Renal pelvis (tissue), 12 donors: ENCODE results near the gene TXLNA. TPM values are rescaled to one million over a fixed set of nuclear protein-coding genes. Genes with fewer than 3 reads are reported as not detected.
A peak's percentile ranks its signal among the peaks of the same experiment; 100 is the strongest.
"Not testable (repeated sequence)": the region's sequence is repeated elsewhere in the genome, so short reads cannot be mapped to it uniquely, and the experiment has no call there.

Experiments
- DNase-seq: peaks from one replicate; pipeline ENCODE4 v3.0.0-alpha.2; 2013
- long read RNA-seq, 16 experiments: transcript quantifications; one replicate each; lab custom pipeline, GENCODE V29; 2026
- polyA plus RNA-seq, 3 donors: library from polyadenylated mRNA; unstranded; fragments of 120-200 nt; gene quantifications; one replicate each; pipeline ENCODE4 v1.2.1, GENCODE V29; 2013; ENCODE audit not compliant: insufficient read length in 3 of 3

The TXLNA gene
- 10 to 100 TPM; 48.9 to 51.0 (median 49.2) TPM for polyA plus RNA-seq
- long read RNA-seq, donor 1, full-length matches to known transcripts, result 3 of 3 reads
- long read RNA-seq, donor 1, partial matches to known transcripts, result 0 of 3 reads
- long read RNA-seq, donor 1, other reads (novel, unspliced or antisense), result 0 of 3 reads
- long read RNA-seq, donor 2, full-length matches to known transcripts, result 10 of 15 reads
- long read RNA-seq, donor 2, partial matches to known transcripts, result 5 of 15 reads
- long read RNA-seq, donor 2, other reads (novel, unspliced or antisense), result 0 of 15 reads
- long read RNA-seq, donor 3, full-length matches to known transcripts, result 7 of 7 reads
- long read RNA-seq, donor 3, partial matches to known transcripts, result 0 of 7 reads
- long read RNA-seq, donor 3, other reads (novel, unspliced or antisense), result 0 of 7 reads
- long read RNA-seq, donor 4, full-length matches to known transcripts, result 2 of 2 reads
- long read RNA-seq, donor 4, partial matches to known transcripts, result 0 of 2 reads
- long read RNA-seq, donor 4, other reads (novel, unspliced or antisense), result 0 of 2 reads
- long read RNA-seq, donor 5, result 0 reads
- long read RNA-seq, donor 6, full-length matches to known transcripts, result 5 of 30 reads
- long read RNA-seq, donor 6, partial matches to known transcripts, result 25 of 30 reads
- long read RNA-seq, donor 6, other reads (novel, unspliced or antisense), result 0 of 30 reads
- long read RNA-seq, donor 7, full-length matches to known transcripts, result 6 of 6 reads
- long read RNA-seq, donor 7, partial matches to known transcripts, result 0 of 6 reads
- long read RNA-seq, donor 7, other reads (novel, unspliced or antisense), result 0 of 6 reads
- long read RNA-seq, donor 8, full-length matches to known transcripts, result 2 of 2 reads
- long read RNA-seq, donor 8, partial matches to known transcripts, result 0 of 2 reads
- long read RNA-seq, donor 8, other reads (novel, unspliced or antisense), result 0 of 2 reads
- long read RNA-seq, donor 9, full-length matches to known transcripts, result 7 of 7 reads
- long read RNA-seq, donor 9, partial matches to known transcripts, result 0 of 7 reads
- long read RNA-seq, donor 9, other reads (novel, unspliced or antisense), result 0 of 7 reads
- long read RNA-seq, donor 10, full-length matches to known transcripts, result 3 of 3 reads
- long read RNA-seq, donor 10, partial matches to known transcripts, result 0 of 3 reads
- long read RNA-seq, donor 10, other reads (novel, unspliced or antisense), result 0 of 3 reads
- long read RNA-seq, donor 11, full-length matches to known transcripts, result 3 of 3 reads
- long read RNA-seq, donor 11, partial matches to known transcripts, result 0 of 3 reads
- long read RNA-seq, donor 11, other reads (novel, unspliced or antisense), result 0 of 3 reads
- long read RNA-seq, donor 12, full-length matches to known transcripts, result 2 of 2 reads
- long read RNA-seq, donor 12, partial matches to known transcripts, result 0 of 2 reads
- long read RNA-seq, donor 12, other reads (novel, unspliced or antisense), result 0 of 2 reads
- long read RNA-seq, donor 13, full-length matches to known transcripts, result 1 of 1 reads
- long read RNA-seq, donor 13, partial matches to known transcripts, result 0 of 1 reads
- long read RNA-seq, donor 13, other reads (novel, unspliced or antisense), result 0 of 1 reads
- long read RNA-seq, donor 14, result 0 reads
- long read RNA-seq, donor 15, full-length matches to known transcripts, result 9 of 9 reads
- long read RNA-seq, donor 15, partial matches to known transcripts, result 0 of 9 reads
- long read RNA-seq, donor 15, other reads (novel, unspliced or antisense), result 0 of 9 reads
- long read RNA-seq, donor 16, full-length matches to known transcripts, result 4 of 4 reads
- long read RNA-seq, donor 16, partial matches to known transcripts, result 0 of 4 reads
- long read RNA-seq, donor 16, other reads (novel, unspliced or antisense), result 0 of 4 reads

DNA sequence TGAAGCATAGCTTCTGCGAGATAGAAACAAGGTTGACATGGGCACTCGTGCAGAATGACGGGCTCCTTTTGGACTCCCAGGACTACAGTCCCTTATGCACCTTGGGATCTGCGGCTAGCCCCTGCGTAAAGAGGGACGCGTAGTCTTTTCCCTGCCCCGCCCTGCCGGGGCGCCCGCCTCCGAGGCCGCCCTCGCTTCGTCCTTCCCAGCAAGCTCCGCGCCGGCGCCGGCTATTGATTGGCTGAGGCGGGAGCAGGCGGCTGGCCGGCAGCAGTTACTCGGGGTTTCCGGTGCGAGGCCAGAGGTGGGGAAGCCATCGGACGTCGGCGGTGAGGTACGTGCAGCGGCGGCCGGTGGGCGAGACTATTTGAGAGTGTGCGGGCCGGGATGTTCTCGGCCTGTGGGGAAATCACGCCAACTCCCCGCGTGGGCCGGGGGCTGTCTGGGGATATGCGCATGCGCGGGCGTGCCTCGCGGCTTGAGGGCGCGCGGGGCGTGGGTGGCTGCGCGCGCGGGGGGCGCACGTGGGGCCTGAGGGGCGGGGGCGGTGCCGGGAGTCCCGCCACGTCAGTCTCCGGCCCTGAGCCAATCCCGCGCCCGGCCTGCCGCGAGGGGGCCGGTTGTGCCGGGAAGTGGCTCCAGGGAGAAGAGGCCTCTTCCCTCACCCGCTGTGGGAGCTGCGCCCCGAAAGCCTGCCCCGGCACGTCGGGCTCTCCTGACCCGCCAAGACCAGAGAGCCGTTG is at the start of gene TXLNA:
Gene TXLNA, plus strand, starts transcription at position 233 of the 743 bp plus-strand sequence. CDS start 671 bp downstream, outside the sequence.
- peak; percentile 93 for DNase-seq

GRCh38 chr1:32133950-32134280 is 45.6 kb upstream of the TXLNA start:
- not testable (repeated sequence) for DNase-seq

DNA sequence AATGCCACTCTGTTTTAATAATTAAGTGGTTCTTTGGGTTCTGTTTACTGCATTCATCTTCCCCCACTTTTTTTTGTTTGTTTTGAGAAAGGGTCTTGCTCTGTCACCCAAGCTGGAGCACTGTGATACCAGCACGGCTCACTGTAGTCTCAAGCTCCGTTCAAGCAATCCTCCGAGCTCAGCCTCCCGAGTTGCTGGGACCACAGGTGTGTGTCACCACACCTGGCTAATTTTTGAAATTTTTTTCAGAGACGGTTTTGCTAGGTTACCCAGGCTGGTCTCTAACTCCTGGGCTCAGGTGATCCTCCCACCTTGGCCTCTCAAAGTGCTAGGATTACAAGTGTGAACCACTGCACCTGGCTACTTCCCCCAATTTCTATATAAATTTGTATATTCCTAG is 42.4 kb upstream of the TXLNA start:
- DNase-seq, result no peak

GRCh38 chr1:32138965-32139364 is 40.5 kb upstream of the TXLNA start:
- no peak for DNase-seq

DNA sequence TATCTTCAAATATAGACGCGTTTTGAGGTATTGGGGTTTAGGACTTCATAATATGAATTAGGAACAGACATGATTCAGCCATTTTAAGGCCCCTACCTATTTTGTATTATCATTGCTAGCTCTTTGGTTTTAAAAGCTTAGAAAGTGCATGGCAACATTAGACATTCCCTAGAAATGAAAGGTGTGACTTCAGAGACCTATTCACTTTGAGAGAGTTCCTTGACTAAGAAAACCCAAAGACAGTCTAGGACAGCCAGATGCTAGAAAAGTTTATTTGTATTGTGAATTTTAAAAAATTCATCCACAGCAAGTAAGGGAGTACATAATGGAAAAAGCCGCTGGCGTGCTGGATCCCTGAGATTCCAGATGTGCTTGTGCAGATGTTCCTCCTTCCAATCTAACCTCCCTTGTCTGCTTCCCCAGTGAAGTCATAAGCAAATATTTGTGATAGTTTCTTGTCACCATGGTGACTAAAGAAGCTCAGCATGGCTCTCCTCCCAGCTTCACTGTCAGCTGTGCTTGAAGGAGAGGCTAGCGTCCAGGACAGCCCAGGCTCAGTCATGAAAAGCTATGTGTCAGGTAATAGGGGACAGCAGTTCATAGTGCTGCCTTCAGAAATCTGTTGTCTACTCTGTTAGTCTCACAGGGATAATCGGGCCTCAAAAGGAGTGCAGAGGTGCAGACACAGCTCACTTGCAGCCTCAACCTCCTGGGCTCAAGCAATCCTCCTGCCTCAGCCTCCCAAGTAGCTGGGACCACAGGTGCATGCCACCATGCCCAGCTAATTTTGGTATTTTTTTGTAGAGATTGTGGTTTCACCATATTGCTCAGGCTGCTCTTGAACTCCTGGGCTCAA is 36.8 kb upstream of the TXLNA start:
- peak; percentile 61 for DNase-seq

- not testable (repeated sequence) for DNase-seq
These were observed 36.2 kb upstream of the TXLNA start for GRCh38 chr1:32143302-32143695.

GRCh38 chr1:32144033-32144432 is 35.4 kb upstream of the TXLNA start:
- no peak for DNase-seq

DNA sequence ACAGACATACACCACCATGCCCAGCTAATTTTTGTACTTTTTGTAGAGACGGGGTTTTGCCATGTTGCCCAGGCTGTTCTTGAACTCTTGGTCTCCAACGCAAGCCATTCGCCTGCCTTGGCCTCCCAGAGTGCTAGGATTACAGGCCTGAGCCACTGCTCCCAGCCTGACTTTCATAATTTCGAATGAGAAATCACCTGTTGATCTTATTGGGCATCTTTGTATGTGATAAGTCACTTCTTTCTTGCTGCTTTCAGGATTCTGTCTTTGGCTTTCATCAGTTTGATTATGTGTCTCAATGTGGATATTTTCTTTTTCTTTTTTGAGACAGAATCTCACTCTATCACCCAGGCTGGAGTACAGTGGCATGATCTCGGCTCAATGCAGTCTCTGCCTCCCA is 31.7 kb upstream of the TXLNA start:
- DNase-seq, result not testable (repeated sequence)

- peak; percentile 4 for DNase-seq
These were observed 28.6 kb upstream of the TXLNA start for GRCh38 chr1:32150847-32151246.

DNA sequence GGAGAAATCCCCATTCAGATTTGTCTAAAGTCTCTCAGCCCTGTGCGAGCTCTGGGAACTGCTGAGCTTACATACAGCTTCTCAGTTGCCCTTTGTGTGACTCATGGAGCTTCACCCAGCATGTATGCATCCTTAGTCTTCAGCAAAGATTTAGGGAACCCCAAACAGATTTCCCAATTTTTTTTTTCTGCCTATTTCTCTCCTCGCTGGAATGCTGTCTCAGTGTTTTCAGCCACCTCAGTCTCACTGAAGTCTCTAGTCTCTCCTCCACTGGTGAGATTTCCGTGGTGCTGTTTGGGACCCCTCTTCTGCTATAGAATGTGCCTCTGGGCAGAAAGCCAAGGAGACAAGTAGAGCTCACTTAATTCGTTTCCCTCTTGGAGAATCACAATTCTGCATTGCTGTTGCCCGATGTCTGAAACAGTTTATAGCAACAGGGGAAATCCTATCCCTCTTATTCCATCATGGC is 28.1 kb upstream of the TXLNA start:
- DNase-seq, result peak; percentile 36

DNA sequence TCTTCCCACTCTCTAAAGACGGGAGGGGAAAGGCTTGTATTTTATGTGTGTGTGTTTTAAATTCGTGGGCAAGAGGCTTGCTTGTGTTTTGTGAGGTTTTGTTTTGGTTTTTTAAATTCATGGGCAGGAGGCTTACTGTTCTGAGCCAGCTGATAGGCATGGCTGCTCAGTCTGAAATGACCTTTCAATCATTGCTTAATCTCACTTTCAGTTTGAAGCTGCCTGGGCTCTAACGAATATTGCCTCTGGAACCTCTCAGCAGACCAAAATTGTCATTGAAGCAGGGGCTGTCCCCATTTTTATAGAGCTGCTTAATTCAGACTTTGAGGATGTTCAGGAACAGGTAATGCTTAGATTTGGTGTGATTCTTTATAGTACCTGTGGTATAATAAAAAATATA is 20.3 kb upstream of the TXLNA start:
- no peak for DNase-seq

GRCh38 chr1:32163405-32163804 is 16.1 kb upstream of the TXLNA start:
- DNase-seq, result no peak

DNA sequence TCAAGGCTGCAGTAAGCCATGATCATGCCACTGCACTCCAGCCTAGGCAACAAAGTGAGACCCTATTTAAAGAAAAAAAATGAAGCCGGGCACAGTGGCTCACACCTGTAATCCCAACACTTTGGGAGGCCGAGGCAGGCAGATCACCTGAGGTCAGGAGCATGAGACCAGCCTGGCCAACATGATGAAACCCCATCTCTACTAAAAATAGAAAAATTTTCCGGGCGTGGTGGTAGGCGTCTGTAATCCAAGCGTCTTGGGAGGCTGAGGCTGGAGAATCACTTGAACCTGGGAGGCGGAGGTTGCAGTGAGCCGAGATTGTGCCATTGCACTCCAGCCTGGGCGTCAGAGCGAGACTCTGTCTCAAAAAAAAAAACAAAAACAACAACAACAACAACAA is 13.8 kb upstream of the TXLNA start:
- not testable (repeated sequence) for DNase-seq

- DNase-seq, result no peak
These were observed 8.5 kb upstream of the TXLNA start for GRCh38 chr1:32170991-32171390.

DNA sequence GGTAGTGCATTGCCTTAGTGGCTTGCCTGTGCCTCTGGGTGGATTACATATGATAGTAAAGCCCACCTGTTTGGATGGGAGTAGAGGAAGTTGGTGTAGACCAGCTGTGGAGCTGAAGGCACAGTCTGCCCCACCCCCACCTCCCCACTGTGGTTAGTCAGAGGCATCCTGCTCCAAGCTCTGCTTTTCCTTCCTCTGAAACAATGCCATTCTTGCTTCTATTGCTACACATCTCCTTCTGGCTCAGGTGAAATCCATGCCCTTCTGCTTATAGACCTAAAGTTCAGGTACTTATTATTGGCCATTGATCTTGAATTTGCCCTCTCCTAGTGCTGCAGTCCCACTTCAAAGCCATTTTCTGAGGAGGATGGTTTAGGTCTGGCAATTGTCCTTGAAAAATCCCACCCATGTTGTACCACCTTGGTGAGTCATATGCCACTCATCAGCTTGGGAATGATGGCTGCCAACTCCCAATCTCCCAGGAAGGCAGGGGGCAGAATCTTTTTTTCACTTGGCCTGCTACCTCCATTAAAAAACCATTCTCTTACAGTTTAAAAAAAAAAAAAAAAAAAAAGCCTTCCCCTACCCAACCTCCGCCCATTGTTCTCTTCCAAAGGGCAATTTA is 6.7 kb upstream of the TXLNA start:
- DNase-seq, result no peak

DNA sequence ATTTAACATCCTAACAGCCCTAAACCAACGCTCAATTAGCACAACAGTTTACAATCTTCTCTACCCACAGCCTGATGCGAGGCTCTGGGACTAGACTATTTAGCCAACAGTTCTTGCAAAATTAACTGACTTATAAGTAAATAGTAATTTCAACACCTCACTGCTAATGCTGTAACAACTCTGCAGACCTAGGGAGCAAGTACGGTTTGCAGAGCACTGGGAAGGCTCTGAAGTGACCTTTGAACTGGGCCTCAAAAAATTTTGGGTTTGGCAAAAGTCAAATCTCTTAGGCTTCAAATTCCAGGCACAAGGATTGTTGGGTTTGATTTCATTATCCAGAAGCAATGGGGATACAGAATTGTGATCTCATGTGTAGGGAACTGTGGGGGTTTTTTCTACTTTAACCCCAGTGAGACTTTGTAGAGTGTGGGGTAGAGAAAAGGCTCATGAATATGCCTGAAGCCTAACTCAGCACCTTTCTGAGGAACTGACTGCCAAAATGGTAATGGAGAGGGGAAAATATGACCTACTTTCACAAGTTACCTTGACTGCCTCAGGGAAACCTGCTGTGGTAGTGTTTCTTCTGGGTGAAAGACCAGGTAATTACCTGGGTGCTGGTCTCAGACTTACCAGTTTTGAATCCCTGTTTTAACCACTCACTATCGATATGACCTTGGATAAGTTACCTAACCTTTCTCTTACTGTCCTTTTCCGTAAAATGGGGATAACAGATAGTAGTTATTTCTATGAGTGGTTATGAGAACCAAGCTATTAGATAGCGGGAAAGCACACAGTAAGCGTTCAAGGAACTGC is 889 bp upstream of the TXLNA start:
- no peak for DNase-seq

DNA sequence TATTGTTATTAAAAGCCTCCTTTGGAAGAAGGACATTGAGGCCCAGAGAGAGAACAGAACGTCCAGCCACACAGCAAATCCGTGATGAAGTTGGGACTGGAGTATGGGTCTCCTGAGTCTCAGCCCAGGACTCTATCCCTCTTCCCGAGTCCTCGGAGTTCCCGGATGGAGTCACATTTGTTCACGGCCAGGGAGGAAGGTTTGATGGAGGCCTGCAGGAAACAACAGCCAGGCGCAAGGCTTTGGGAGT is 357 bp upstream of the TXLNA start:
- DNase-seq, result no peak
